K562 (cell line): ENCODE results near the gene NPAS3.
A peak's percentile ranks its signal among the peaks of the same experiment; 100 is the strongest.

ENCODE experiments used
- ZNF507 ChIP-seq: conservative IDR thresholded peaks from 2 replicates; pipeline ENCODE4 v1.6.1; 2017; ENCODE audit warnings: missing genetic modification characterization, missing compliant biosample characterization
- TF ChIP-seq, protein P1 (sequence below), 3 experiments: IDR thresholded peaks in 2 of 3; conservative IDR thresholded peaks in 1 of 3; 2 replicates each; pipeline ENCODE4 v1.5.1; 2011 to 2012; ENCODE audit warnings: low read length in 3 of 3, mild to moderate bottlenecking in 3 of 3, control low read depth in 2 of 3, improper control_type of control experiment in 1 of 3, inconsistent platforms in 1 of 3, low read depth in 1 of 3, mixed read lengths in 1 of 3, moderate library complexity in 1 of 3; ENCODE audit not compliant: insufficient read depth in 2 of 3

DNA sequence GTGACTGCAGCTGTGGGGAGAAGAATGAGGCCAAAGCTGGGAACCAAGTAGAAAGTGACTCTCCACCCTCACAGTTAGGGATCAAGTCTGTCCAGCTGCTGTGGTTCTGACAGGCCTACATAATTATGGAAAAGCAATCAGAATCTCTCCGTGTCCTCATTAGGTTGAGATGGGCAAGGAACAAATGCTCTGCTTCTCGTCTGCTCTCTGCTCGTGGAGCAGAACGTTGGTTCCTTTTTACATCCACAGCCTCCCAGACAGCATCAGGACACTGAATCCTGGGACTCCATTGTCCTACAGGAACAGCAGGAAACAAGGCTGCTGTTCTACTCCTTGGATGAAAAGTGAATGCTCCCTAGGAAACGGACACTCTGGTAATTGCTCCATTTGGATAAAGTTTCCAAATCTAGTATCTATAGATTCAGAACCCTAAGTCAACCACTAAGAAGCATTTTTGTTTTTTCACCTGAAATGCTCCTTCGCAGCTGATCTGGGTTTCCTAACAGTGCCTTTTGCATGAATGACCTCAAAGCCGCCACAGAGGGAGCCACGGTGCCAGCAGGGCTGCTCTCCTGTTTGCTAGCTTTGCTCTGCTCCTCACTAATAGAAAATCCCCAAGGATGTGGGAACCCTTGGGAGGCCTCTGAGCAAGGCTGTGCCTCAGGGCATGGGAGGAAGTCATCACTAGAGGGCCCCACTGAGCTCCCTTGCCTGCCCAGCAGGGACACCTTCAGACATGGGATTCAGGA lies 910.2 kb downstream of the NPAS3 start:
- TF ChIP-seq, protein P1, sequence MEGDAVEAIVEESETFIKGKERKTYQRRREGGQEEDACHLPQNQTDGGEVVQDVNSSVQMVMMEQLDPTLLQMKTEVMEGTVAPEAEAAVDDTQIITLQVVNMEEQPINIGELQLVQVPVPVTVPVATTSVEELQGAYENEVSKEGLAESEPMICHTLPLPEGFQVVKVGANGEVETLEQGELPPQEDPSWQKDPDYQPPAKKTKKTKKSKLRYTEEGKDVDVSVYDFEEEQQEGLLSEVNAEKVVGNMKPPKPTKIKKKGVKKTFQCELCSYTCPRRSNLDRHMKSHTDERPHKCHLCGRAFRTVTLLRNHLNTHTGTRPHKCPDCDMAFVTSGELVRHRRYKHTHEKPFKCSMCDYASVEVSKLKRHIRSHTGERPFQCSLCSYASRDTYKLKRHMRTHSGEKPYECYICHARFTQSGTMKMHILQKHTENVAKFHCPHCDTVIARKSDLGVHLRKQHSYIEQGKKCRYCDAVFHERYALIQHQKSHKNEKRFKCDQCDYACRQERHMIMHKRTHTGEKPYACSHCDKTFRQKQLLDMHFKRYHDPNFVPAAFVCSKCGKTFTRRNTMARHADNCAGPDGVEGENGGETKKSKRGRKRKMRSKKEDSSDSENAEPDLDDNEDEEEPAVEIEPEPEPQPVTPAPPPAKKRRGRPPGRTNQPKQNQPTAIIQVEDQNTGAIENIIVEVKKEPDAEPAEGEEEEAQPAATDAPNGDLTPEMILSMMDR (IDR thresholded peaks at IDR 0.05 in 2 of 3, conservative IDR thresholded peaks at IDR 0.05 in 1 of 3; ENCODE audit: insufficient read depth in 2 of 3, low read depth in 1 of 3, low read length in 3 of 3) = peak; percentile 64 to 75 (median 68)
- TF ChIP-seq ZNF507 (tag) = no peak
